ENCODE results near the gene TRAPPC1.

GRCh38 chr17:7955414-7956227, 23.9 kb upstream of the TRAPPC1 start:
- TF ChIP-seq, protein P1, sequence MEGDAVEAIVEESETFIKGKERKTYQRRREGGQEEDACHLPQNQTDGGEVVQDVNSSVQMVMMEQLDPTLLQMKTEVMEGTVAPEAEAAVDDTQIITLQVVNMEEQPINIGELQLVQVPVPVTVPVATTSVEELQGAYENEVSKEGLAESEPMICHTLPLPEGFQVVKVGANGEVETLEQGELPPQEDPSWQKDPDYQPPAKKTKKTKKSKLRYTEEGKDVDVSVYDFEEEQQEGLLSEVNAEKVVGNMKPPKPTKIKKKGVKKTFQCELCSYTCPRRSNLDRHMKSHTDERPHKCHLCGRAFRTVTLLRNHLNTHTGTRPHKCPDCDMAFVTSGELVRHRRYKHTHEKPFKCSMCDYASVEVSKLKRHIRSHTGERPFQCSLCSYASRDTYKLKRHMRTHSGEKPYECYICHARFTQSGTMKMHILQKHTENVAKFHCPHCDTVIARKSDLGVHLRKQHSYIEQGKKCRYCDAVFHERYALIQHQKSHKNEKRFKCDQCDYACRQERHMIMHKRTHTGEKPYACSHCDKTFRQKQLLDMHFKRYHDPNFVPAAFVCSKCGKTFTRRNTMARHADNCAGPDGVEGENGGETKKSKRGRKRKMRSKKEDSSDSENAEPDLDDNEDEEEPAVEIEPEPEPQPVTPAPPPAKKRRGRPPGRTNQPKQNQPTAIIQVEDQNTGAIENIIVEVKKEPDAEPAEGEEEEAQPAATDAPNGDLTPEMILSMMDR (IDR thresholded peaks at IDR 0.05), result no peak
- no peak for TF ChIP-seq POLR2A (IDR thresholded peaks at IDR 0.05)
